ENCODE measurements around the gene PLCD3. TPM values are rescaled to one million over a fixed set of nuclear protein-coding genes. Genes with fewer than 3 reads are reported as not detected.

Gene PLCD3
- total and polyA plus RNA-seq, 9 of the 15 experiments (the other 6 are each of a cell fraction or from before 2014, with no cell fraction given): 0.20 to 22.6 (median 7.5) TPM

DNA sequence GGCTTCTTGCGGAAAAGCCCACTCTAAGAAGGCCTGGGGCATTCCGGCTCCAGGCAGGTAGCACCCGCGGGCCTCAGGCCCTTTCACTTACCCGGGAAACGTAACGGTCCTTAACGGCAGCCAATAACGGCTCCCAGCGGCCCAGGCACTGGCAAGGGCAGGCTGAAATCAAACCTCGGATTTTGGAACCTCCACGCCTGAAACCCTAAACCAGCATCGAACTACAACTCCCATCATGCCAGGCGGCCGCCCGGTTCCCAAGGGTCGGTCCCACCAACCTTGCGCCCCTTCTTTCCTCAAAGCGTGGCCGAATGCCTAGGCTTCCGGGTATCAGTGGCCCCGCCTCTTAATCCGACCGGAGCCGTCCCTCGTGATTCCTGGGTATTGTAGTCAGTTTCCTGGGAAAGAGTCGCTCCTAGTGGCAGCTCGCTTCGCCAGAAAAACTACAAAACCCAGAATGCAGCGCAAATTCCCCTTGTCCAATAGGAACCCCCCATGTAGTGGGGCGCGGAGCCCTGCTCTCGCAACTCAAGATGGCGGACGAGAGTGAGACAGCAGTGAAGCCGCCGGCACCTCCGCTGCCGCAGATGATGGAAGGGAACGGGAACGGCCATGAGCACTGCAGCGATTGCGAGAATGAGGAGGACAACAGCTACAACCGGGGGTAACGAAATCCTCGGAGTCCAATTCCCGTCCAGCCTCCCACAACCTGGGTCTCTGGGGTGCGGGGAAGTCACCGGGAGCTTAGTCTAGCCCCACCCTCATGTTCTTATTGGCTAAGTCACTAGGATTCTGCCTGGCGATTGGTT, 71.3 kb downstream of the PLCD3 start, which contains the start of gene NMT1 (continued):
- no peak for TF ChIP-seq MAFF (IDR thresholded peaks at IDR 0.05; ENCODE audit: low read length)
- TF ChIP-seq, protein P1, sequence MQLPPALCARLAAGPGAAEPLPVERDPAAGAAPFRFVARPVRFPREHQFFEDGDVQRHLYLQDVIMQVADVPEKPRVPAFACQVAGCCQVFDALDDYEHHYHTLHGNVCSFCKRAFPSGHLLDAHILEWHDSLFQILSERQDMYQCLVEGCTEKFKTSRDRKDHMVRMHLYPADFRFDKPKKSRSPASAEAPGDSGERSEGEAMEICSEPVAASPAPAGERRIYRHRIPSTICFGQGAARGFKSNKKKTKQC (CRISPR knock-in tag; IDR thresholded peaks at IDR 0.05): peak; percentile 31; the same call in 1 of the 2 replicates
- no peak for TF ChIP-seq ZNF347 (CRISPR knock-in tag; IDR thresholded peaks at IDR 0.05; ENCODE audit: low read depth)
- peak; percentile 89 for TF ChIP-seq CXXC5 (CRISPR knock-in tag; IDR thresholded peaks at IDR 0.05)
- no peak for TF ChIP-seq ZNF232 (CRISPR knock-in tag; IDR thresholded peaks at IDR 0.05)
- TF ChIP-seq ZNF707 (CRISPR knock-in tag; conservative IDR thresholded peaks at IDR 0.05): no peak
- TF ChIP-seq BRF1 (IDR thresholded peaks at IDR 0.05; ENCODE audit: borderline replicate concordance, extremely low read depth, insufficient read length): no peak
- TF ChIP-seq, protein P2, sequence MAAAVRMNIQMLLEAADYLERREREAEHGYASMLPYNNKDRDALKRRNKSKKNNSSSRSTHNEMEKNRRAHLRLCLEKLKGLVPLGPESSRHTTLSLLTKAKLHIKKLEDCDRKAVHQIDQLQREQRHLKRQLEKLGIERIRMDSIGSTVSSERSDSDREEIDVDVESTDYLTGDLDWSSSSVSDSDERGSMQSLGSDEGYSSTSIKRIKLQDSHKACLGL (CRISPR knock-in tag; IDR thresholded peaks at IDR 0.05; ENCODE audit: borderline replicate concordance, poor library complexity, severe bottlenecking): peak; percentile 25
- peak; percentile 97 for TF ChIP-seq POLR2A (conservative IDR thresholded peaks at IDR 0.05)
- no peak for TF ChIP-seq ZNF76 (CRISPR knock-in tag; IDR thresholded peaks at IDR 0.05; ENCODE audit: borderline replicate concordance)
- TF ChIP-seq DDX20 (tag; IDR thresholded peaks at IDR 0.05; ENCODE audit: low read depth): no peak
- no peak for TF ChIP-seq RBM17 (IDR thresholded peaks at IDR 0.05; ENCODE audit: borderline replicate concordance, low read depth, low read length)
- no peak for TF ChIP-seq NBN (IDR thresholded peaks at IDR 0.05; ENCODE audit: low read depth)
- 0 out of 2 replicates have a peak, but pooled peaks have one; percentile 21 for TF ChIP-seq JUN (IDR thresholded peaks at IDR 0.05; ENCODE audit: borderline replicate concordance, low read depth, low read length)
- no peak for TF ChIP-seq JUN (CRISPR knock-in tag; IDR thresholded peaks at IDR 0.05; ENCODE audit: borderline replicate concordance)
- no peak for TF ChIP-seq RBM14 (IDR thresholded peaks at IDR 0.05; ENCODE audit: borderline replicate concordance, insufficient read depth, low read depth, low read length)
- TF ChIP-seq, protein P3, sequence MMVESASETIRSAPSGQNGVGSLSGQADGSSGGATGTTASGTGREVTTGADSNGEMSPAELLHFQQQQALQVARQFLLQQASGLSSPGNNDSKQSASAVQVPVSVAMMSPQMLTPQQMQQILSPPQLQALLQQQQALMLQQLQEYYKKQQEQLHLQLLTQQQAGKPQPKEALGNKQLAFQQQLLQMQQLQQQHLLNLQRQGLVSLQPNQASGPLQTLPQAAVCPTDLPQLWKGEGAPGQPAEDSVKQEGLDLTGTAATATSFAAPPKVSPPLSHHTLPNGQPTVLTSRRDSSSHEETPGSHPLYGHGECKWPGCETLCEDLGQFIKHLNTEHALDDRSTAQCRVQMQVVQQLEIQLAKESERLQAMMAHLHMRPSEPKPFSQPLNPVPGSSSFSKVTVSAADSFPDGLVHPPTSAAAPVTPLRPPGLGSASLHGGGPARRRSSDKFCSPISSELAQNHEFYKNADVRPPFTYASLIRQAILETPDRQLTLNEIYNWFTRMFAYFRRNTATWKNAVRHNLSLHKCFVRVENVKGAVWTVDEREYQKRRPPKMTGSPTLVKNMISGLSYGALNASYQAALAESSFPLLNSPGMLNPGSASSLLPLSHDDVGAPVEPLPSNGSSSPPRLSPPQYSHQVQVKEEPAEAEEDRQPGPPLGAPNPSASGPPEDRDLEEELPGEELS (CRISPR knock-in tag; IDR thresholded peaks at IDR 0.05; ENCODE audit: borderline replicate concordance): no peak
- TF ChIP-seq BRCA1 (IDR thresholded peaks at IDR 0.05): no peak
- TF ChIP-seq BRCA1 (CRISPR knock-in tag; IDR thresholded peaks at IDR 0.05): no peak
- TF ChIP-seq, protein P4, sequence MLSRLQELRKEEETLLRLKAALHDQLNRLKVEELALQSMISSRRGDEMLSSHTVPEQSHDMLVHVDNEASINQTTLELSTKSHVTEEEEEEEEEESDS (CRISPR knock-in tag; IDR thresholded peaks at IDR 0.05): no peak
- peak; percentile 32 to 53; a peak in 1 of 4 replicates for TF ChIP-seq SIN3A (IDR thresholded peaks at IDR 0.05; ENCODE audit: borderline replicate concordance in 2 of 2, control insufficient read depth in 1 of 2, low read depth in 2 of 2, low read length in 2 of 2)
- no peak for TF ChIP-seq ZNF408 (CRISPR knock-in tag; IDR thresholded peaks at IDR 0.05; ENCODE audit: low read depth)
- TF ChIP-seq, protein P5, sequence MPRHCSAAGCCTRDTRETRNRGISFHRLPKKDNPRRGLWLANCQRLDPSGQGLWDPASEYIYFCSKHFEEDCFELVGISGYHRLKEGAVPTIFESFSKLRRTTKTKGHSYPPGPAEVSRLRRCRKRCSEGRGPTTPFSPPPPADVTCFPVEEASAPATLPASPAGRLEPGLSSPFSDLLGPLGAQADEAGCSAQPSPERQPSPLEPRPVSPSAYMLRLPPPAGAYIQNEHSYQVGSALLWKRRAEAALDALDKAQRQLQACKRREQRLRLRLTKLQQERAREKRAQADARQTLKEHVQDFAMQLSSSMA (CRISPR knock-in tag; IDR thresholded peaks at IDR 0.05): no peak
- no peak for TF ChIP-seq ZNF780A (CRISPR knock-in tag; IDR thresholded peaks at IDR 0.05)
- TF ChIP-seq SMARCA4 (IDR thresholded peaks at IDR 0.05): 0 out of 2 replicates have a peak, but pooled peaks have one; percentile 9

Measured in K562 (cell line).